D721Med (cell line): Measurements from ENCODE around the gene MBP.
A peak's percentile ranks its signal among the peaks of the same experiment; 100 is the strongest.

Experiments
- DNase-seq: peaks from one replicate; pipeline ENCODE4 v3.0.0; 2011; ENCODE audit warnings: low spot score; ENCODE audit not compliant: insufficient read length
- FAIRE-seq: peaks from 2 replicates; lab custom pipeline; 2011; peaks lifted over from hg19 to GRCh38; lab: Jason Lieb, UNC
- TF ChIP-seq, protein P1 (sequence below): IDR thresholded peaks from 2 replicates; pipeline ENCODE4 v1.5.1; 2012; ENCODE audit warnings: mild to moderate bottlenecking, control low read depth; ENCODE audit not compliant: insufficient read depth; ENCODE audit errors: missing control alignments

Gene MBP

DNA sequence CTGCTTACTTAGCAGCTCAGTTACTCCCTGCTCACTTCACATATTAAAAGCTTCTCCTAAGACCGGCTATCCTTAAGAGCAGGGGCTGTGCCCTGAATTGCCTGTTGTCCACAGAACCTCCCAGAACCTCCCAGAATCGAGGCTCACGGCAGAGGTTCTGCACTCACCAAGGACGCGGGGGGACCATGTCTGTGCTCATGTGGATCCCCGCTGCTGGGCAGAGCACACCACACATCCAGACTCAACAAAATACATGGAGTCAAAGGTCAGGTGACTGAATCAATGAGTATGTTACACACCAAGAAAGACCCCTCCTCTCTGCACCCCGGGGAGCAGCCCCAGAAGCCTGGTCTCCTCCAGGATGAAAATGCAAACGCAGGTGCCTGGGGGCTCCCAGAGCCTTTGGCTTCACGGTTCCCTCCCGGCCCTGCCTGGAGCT lies 149.0 kb downstream of the MBP start:
- FAIRE-seq, result no peak
- no peak for DNase-seq
- TF ChIP-seq, protein P1, sequence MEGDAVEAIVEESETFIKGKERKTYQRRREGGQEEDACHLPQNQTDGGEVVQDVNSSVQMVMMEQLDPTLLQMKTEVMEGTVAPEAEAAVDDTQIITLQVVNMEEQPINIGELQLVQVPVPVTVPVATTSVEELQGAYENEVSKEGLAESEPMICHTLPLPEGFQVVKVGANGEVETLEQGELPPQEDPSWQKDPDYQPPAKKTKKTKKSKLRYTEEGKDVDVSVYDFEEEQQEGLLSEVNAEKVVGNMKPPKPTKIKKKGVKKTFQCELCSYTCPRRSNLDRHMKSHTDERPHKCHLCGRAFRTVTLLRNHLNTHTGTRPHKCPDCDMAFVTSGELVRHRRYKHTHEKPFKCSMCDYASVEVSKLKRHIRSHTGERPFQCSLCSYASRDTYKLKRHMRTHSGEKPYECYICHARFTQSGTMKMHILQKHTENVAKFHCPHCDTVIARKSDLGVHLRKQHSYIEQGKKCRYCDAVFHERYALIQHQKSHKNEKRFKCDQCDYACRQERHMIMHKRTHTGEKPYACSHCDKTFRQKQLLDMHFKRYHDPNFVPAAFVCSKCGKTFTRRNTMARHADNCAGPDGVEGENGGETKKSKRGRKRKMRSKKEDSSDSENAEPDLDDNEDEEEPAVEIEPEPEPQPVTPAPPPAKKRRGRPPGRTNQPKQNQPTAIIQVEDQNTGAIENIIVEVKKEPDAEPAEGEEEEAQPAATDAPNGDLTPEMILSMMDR, result no peak

DNA sequence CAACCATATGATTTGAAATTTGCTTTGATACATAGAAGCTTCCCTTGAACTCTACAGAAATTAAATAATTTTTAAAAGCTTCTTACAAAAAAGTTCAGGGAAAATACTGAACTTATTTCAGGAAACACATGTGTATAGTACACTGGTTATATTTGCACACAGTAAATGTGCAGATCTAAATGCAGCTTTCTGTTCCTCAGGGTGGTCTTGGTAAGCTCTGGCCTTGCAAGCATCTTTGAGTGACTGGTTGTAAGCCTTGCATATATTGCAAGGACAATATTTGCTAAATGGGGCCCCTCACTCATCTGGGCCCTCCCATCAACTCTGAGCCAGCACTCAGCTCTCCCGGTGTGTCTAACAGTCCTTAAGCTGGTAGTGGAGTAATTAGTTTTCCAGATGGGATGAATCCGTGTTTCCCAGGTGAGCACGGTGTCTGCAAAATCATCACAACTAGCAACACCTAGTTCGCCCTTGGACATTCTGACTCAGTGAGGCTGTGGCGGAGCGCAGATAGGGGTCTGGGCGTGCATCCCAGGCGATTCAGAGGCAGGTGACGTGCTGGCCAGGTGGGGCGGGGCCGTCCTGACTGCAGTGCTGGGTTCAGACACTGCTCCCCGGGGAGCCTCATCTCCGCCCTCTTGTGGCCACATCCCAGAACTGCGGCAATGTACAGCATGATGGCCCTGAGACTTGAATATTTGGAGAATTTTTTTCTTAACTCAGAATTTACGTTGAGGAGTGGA lies 149.6 kb downstream of the MBP start:
- FAIRE-seq (peak; percentile 97), DNase-seq (peak; percentile 100)
- TF ChIP-seq, protein P1, result peak; percentile 81

DNA sequence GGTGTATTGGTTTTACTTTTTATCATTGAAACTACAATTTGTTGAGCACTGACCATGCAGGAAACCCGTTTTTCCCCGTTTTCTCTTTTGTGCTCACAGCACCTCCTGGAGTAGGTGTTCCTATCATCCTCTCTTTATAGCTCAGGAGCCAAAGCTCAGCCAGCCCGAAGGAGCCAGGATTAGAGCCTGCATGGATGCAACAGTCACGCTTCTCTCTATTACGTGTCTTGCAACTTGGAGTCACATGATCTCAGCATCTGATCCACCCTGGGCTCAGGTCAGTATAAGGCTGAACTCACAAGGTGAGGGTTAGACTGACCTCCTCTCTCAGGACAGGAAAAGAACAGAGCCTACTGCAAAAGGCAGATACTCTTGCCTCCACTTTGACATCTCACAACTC lies 150.5 kb downstream of the MBP start:
- no peak for FAIRE-seq
- DNase-seq, result no peak
- TF ChIP-seq, protein P1, result no peak

DNA sequence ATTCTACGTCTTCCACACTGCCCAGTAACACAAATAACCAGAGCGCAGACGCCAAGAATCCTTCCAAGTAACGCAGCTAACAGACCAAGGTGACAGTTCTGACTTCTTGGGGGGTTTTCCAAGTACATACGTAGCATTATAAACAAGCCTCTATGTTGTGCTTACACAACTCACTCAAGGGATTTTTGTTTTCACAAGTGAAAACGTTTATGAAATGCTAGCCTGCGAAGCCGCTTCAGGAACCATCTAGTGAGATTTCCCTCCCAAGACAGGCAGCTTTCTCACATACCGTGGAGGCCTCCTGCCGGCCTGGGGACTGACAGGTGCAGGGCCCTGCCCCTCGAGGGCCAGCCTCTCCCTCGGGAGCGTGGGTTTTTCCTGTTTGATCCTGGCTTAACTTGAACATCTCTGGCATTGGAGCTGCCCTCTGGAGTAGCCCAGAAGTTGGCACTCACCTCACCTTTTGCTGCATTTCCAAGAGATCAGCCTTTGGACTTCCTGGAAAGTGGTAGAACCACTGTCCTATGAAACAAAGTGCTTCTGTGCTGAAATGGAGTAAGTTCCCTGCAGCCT lies 151.1 kb downstream of the MBP start:
- FAIRE-seq (no peak), DNase-seq (no peak)

DNA sequence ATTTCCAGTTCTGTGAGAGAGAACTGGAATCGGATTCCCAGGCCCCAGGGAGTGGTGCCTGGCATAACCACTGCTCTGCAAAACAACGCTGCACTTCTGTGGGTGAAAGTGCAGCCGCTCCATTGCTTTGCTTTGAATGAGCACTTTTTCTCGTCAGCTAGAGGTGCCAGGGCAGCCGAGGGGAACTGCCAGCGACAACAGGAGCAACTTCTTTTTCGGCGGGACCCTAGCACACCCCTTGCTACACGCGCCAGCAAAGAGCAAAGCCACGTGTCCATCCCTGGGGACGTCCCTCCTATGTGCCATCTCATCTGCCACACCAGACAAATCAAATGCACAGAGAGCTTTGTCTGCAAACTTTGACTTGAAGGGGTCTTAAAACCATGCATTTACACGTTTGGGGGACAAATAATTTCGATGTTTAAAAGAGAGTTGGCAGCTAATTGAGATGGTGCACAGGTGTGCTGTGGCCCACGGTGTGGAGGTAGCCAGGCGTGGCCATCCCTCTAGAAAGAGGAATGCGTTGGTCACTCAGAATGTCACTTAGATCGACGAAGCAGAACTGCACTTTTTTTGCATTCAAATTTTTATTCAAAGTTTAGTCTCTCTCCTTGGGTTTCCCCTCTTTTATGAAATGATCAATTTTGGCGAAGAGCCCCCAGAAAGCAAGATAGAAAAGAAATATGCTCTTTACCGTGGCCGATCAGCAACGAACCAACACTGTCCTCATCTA lies 151.8 kb downstream of the MBP start:
- DNase-seq (no peak), FAIRE-seq (peak; percentile 6)
- TF ChIP-seq, protein P1, result no peak

More for the DNA sequence above, 151.1 kb downstream of the MBP start:
- TF ChIP-seq, protein P1, result no peak

GRCh38 chr18:76979906-76980305 lies 152.7 kb downstream of the MBP start:
- TF ChIP-seq, protein P1, result no peak
- FAIRE-seq, result no peak
- no peak for DNase-seq
